GM21390 (cell line): ENCODE data around the gene LRRC66.

Experiments
- ATAC-seq: cut with Tn5 transposase; IDR thresholded peaks from one replicate; pipeline ENCODE4 v1.9.1; 2021; ENCODE audit not compliant: unreplicated experiment

Gene LRRC66

GRCh38 chr4:52019936-52020657, at the start of gene LRRC66:
Gene LRRC66 (minus strand): TSS chr4:52020363. CDS start chr4:52017613, 2,750 bp downstream.
- ATAC-seq: no peak

GRCh38 chr4:52069571-52069970, 49.4 kb upstream of the LRRC66 start:
- no peak for ATAC-seq

GRCh38 chr4:52059372-52059771, 39.2 kb upstream of the LRRC66 start:
- ATAC-seq: no peak

GRCh38 chr4:52058275-52058674, 38.1 kb upstream of the LRRC66 start:
- no peak for ATAC-seq

- no peak for ATAC-seq
Observed at GRCh38 chr4:52057196-52057595, 37.0 kb upstream of the LRRC66 start.

GRCh38 chr4:52054254-52054653, 34.1 kb upstream of the LRRC66 start:
- ATAC-seq: no peak

- ATAC-seq: peak; percentile 57
Observed at GRCh38 chr4:52052475-52052780, 32.3 kb upstream of the LRRC66 start.

GRCh38 chr4:52051615-52052474, 31.7 kb upstream of the LRRC66 start:
- ATAC-seq: peak; percentile 63

- ATAC-seq: peak; percentile 56
Observed at GRCh38 chr4:52051213-52051614, 31.1 kb upstream of the LRRC66 start, which contains the start of gene SPATA18. Gene SPATA18 (plus strand): TSS chr4:52051304. CDS start chr4:52051705, 401 bp downstream.

GRCh38 chr4:52049266-52049665, 29.1 kb upstream of the LRRC66 start:
- ATAC-seq: no peak

- no peak for ATAC-seq
Observed at GRCh38 chr4:52045028-52045427, 24.9 kb upstream of the LRRC66 start.

GRCh38 chr4:52038103-52038912, 18.1 kb upstream of the LRRC66 start, which contains the start of gene SGCB:
Gene SGCB (minus strand): TSS chr4:52038299. CDS start chr4:52038259, 40 bp downstream.
- ATAC-seq: peak; percentile 90

GRCh38 chr4:52037689-52038102, 17.5 kb upstream of the LRRC66 start:
- ATAC-seq: peak; percentile 61

- no peak for ATAC-seq
Observed at GRCh38 chr4:52036886-52037530, 16.8 kb upstream of the LRRC66 start.

GRCh38 chr4:52035190-52035589, 15.0 kb upstream of the LRRC66 start:
- ATAC-seq: no peak

GRCh38 chr4:52032005-52032404, 11.8 kb upstream of the LRRC66 start:
- no peak for ATAC-seq

- ATAC-seq: no peak
Observed at GRCh38 chr4:52028970-52029369, 8.8 kb upstream of the LRRC66 start.

GRCh38 chr4:52017814-52018213, 2.3 kb downstream of the LRRC66 start:
- no peak for ATAC-seq

GRCh38 chr4:52016981-52017380, 3.2 kb downstream of the LRRC66 start:
- ATAC-seq: no peak

GRCh38 chr4:52015366-52015765, 4.8 kb downstream of the LRRC66 start:
- ATAC-seq: no peak

- no peak for ATAC-seq
Observed at GRCh38 chr4:52014903-52015302, 5.3 kb downstream of the LRRC66 start.
